NCI-H460 (cell line): ENCODE data around the gene SMURF2. TPM values are rescaled to one million over a fixed set of nuclear protein-coding genes. Genes with fewer than 3 reads are reported as not detected.

Source experiments
- small RNA-seq, 2 experiments: library from RNA; depleted of rRNA; stranded (forward); fragments of <200 nt; gene quantifications; one replicate each; pipeline ENCODE3, GENCODE V24; 2014
- total RNA-seq: library from RNA; depleted of rRNA; stranded (reverse); fragments of >200 nt; shearing (Covaris generic); gene quantifications from 2 replicates; pipeline ENCODE4 v1.2.3, GENCODE V29; 2014; rRNA removed

The SMURF2 gene
- total RNA-seq, 1 experiment from 2014 or later, result 11.0 TPM

Small RNAs within 50 kb of the gene (small RNA-seq; reads per million reads assigned to genes)
- gene AC009994.1, result 0.02 to 0.18 reads per million in 2 experiments

Other genes starting within 250 kb of the SMURF2 start
- 2.4 and 2.7 TPM in 2 replicates for gene MILR1, start 213.2 kb downstream of the SMURF2 start, total RNA-seq
- 20.5 and 29.1 TPM in 2 replicates for gene POLG2, start 165.3 kb downstream of the SMURF2 start, total RNA-seq
- gene DDX5, start 156.0 kb downstream of the SMURF2 start, total RNA-seq, result 392 and 498 TPM in 2 replicates
- 25.9 and 39.1 TPM in 2 replicates for gene CEP95, start 155.3 kb downstream of the SMURF2 start, total RNA-seq